HCT116 (cell line): ENCODE results near the gene GABRB3. TPM values are rescaled to one million over a fixed set of nuclear protein-coding genes. Genes with fewer than 3 reads are reported as not detected.

ENCODE experiments used
- ATAC-seq: fragments of 200-7000 bp; cut with Tn5 transposase; 2 replicates; pipeline ENCODE4 v1.9.1; 2020; ENCODE audit warnings: mild to moderate bottlenecking, moderate library complexity
- BruUV-seq: library from RNA; stranded (reverse); fragments of 400-500 nt; replicated peaks from 2 replicates; lab custom pipeline; 2021; lab: Mats Ljungman, UMichigan
- CTCF ChIA-PET: fragments of 300-600 bp; sonication (Branson Sonifier 250); formaldehyde crosslinking; loops from one replicate; lab custom pipeline; 2021; ENCODE audit warnings: antibody characterized with exemption; lab: Charles Lee
- POLR2A ChIA-PET: fragments of 300-600, 350-600 bp; sonication (Branson Sonifier 250); formaldehyde crosslinking; loops from one replicate; lab custom pipeline; 2021; ENCODE audit warnings: antibody characterized with exemption; lab: Charles Lee
- RAD21 ChIA-PET, 2 experiments: fragments of 300-600 bp; sonication (Branson Sonifier 250); formaldehyde crosslinking; loops; one replicate each; lab custom pipeline; 2023; ENCODE audit warnings: low total read pairs in 2 of 2; ENCODE audit not compliant: uncharacterized antibody in 2 of 2, unreplicated experiment in 2 of 2, low non-redundant PET in 1 of 2; lab: Charles Lee
- DNase-seq: peaks from one replicate; pipeline ENCODE4 v3.0.0-alpha.2; 2010; ENCODE audit warnings: low read depth, low spot score
- H2AFZ ChIP-seq: fragments of 200-600 bp; shearing (Covaris generic), sonication (generic); 2 replicates; pipeline ENCODE4 v1.6.1; 2017; ENCODE audit warnings: low read depth, mixed run types, mixed read lengths, antibody characterized with exemption, low read length; ENCODE audit not compliant: poor library complexity, severe bottlenecking
- H3K27ac ChIP-seq: 2 replicates; pipeline ENCODE4 v1.5.1; 2012; ENCODE audit warnings: low read depth, low read length
- H3K27me3 ChIP-seq: fragments of 200-600 bp; sonication (generic); 2 replicates; pipeline ENCODE4 v1.6.1; 2016; ENCODE audit warnings: mixed run types, low read length, mixed read lengths; ENCODE audit not compliant: insufficient read depth
- H3K36me3 ChIP-seq, 2 experiments: fragments of 200-500 bp in 1 of 2; fragments of 200-600 bp in 1 of 2; sonication (Bioruptor generic) in 1 of 2; sonication (generic) in 1 of 2; 2 replicates each; pipeline versions ENCODE4 v1.5.1 to v1.6.1; 2014 to 2016; ENCODE audit warnings: low read length in 2 of 2, inconsistent platforms in 1 of 2, mixed read lengths in 1 of 2, mixed run types in 1 of 2; ENCODE audit not compliant: insufficient read depth in 2 of 2, control insufficient read depth in 1 of 2
- H3K4me1 ChIP-seq, 2 experiments: fragments of 200-600 bp in 1 of 2; sonication (generic) in 1 of 2; 2 replicates each; pipeline versions ENCODE4 v1.5.1 to v1.6.1; 2012 to 2017; ENCODE audit warnings: low read length in 2 of 2, inconsistent platforms in 1 of 2, mild to moderate bottlenecking in 1 of 2, mixed read lengths in 1 of 2, mixed run types in 1 of 2, moderate library complexity in 1 of 2; ENCODE audit not compliant: insufficient read depth in 2 of 2, control insufficient read depth in 1 of 2
- H3K4me2 ChIP-seq: fragments of 200-600 bp; sonication (generic); 2 replicates; pipeline ENCODE4 v1.6.1; 2017; ENCODE audit warnings: mixed run types, low read length, mixed read lengths
- H3K4me3 ChIP-seq, 2 experiments: fragments of 200-600 bp in 1 of 2; sonication (generic) in 1 of 2; replicated peaks in 1 of 2; 2 replicates each; pipeline ENCODE4 v1.5.1; 2011 to 2016; ENCODE audit warnings: low read length in 2 of 2, control low read depth in 1 of 2, low read depth in 1 of 2, mild to moderate bottlenecking in 1 of 2, mixed read lengths in 1 of 2, mixed run types in 1 of 2
- H3K79me2 ChIP-seq: fragments of 200-600 bp; sonication (generic); 2 replicates; pipeline ENCODE4 v1.6.1; 2017; ENCODE audit warnings: mild to moderate bottlenecking, mixed run types, low read length, moderate library complexity, mixed read lengths; ENCODE audit not compliant: insufficient read depth
- H3K9ac ChIP-seq: fragments of 200-600 bp; sonication (generic); 2 replicates; pipeline ENCODE4 v1.6.1; 2016; ENCODE audit warnings: low read length, mixed read lengths
- H3K9me2 ChIP-seq: fragments of 200-600 bp; sonication (generic), shearing (Covaris generic); 2 replicates; pipeline ENCODE4 v1.6.1; 2017; ENCODE audit warnings: mixed run types, mild to moderate bottlenecking, moderate library complexity; ENCODE audit not compliant: insufficient read depth
- H3K9me3 ChIP-seq, 2 experiments: fragments of 200-500 bp in 1 of 2; fragments of 200-600 bp in 1 of 2; sonication (Bioruptor generic) in 1 of 2; sonication (generic) in 1 of 2; 2 replicates each; pipeline ENCODE4 v1.6.1; 2014 to 2017; ENCODE audit warnings: low read length in 2 of 2, mixed read lengths in 2 of 2, inconsistent platforms in 1 of 2, low read depth in 1 of 2, mild to moderate bottlenecking in 1 of 2, mixed run types in 1 of 2, moderate library complexity in 1 of 2; ENCODE audit not compliant: control insufficient read depth in 1 of 2, insufficient read depth in 1 of 2
- H4K20me1 ChIP-seq: fragments of 200-600 bp; sonication (generic), shearing (Covaris generic); 2 replicates; pipeline ENCODE4 v1.6.1; 2017; ENCODE audit warnings: mixed run types, mild to moderate bottlenecking, moderate library complexity; ENCODE audit not compliant: insufficient read depth
- ATF3 ChIP-seq: IDR thresholded peaks from 2 replicates; pipeline ENCODE4 v1.6.1; 2012
- CBX3 ChIP-seq: IDR thresholded peaks from 2 replicates; pipeline ENCODE4 v1.6.1; 2012; ENCODE audit warnings: low read depth
- CTCF ChIP-seq, 3 experiments: fragments of 200-600 bp in 1 of 3; sonication (generic) in 1 of 3; IDR thresholded peaks in 2 of 3; conservative IDR thresholded peaks in 1 of 3; 2 replicates each; pipeline ENCODE4 v1.5.1; 2012 to 2017; ENCODE audit warnings: low read depth in 2 of 3, low read length in 2 of 3, antibody characterized with exemption in 1 of 3, borderline replicate concordance in 1 of 3, control low read depth in 1 of 3, mild to moderate bottlenecking in 1 of 3, mixed read lengths in 1 of 3, mixed run types in 1 of 3, moderate library complexity in 1 of 3; ENCODE audit not compliant: insufficient read depth in 1 of 3
- EGR1 ChIP-seq: IDR thresholded peaks from 2 replicates; pipeline ENCODE4 v1.6.1; 2012; ENCODE audit warnings: low read depth
- ELF1 ChIP-seq: IDR thresholded peaks from 2 replicates; pipeline ENCODE4 v1.6.1; 2012; ENCODE audit warnings: low read depth, borderline replicate concordance
- EZH2 ChIP-seq: fragments of 200-600 bp; sonication (generic); IDR thresholded peaks from 2 replicates; pipeline ENCODE4 v1.6.1; 2017; ENCODE audit warnings: antibody characterized with exemption, mixed run types
- EZH2phosphoT487 ChIP-seq: fragments of 200-600 bp; IDR thresholded peaks from 2 replicates; pipeline ENCODE4 v1.6.1; 2018; ENCODE audit warnings: antibody characterized with exemption, borderline replicate concordance
- FOSL1 ChIP-seq: IDR thresholded peaks from 2 replicates; pipeline ENCODE4 v1.6.1; 2012; ENCODE audit warnings: low read depth
- JUND ChIP-seq: IDR thresholded peaks from 2 replicates; pipeline ENCODE4 v1.6.1; 2012
- POLR2A ChIP-seq: IDR thresholded peaks from 2 replicates; pipeline ENCODE4 v1.7.0; 2011; ENCODE audit warnings: borderline replicate concordance; ENCODE audit not compliant: insufficient read depth, insufficient read length; ENCODE audit errors: extremely low read depth
- POLR2AphosphoS5 ChIP-seq: IDR thresholded peaks from 2 replicates; pipeline ENCODE4 v1.6.1; 2011; ENCODE audit warnings: mild to moderate bottlenecking, low read depth, low read length, moderate library complexity
- RAD21 ChIP-seq: IDR thresholded peaks from 2 replicates; pipeline ENCODE4 v1.6.1; 2012; ENCODE audit warnings: low read depth, mild to moderate bottlenecking
- SRF ChIP-seq: IDR thresholded peaks from 2 replicates; pipeline ENCODE4 v1.6.1; 2012; ENCODE audit warnings: low read depth
- TCF7L2 ChIP-seq: IDR thresholded peaks from 2 replicates; pipeline ENCODE4 v1.7.0; 2011; ENCODE audit warnings: borderline replicate concordance, inconsistent platforms; ENCODE audit not compliant: insufficient read depth, insufficient read length; ENCODE audit errors: extremely low read depth
- YY1 ChIP-seq: IDR thresholded peaks from 2 replicates; pipeline ENCODE4 v1.6.1; 2011; ENCODE audit warnings: low read length, low read depth, moderate library complexity, mild to moderate bottlenecking; ENCODE audit not compliant: insufficient replicate concordance; ENCODE audit errors: extremely low read depth
- ZNF274 ChIP-seq: fragments of 200-500 bp; sonication (Bioruptor generic); IDR thresholded peaks from 2 replicates; pipeline ENCODE4 v1.6.1; 2014; ENCODE audit warnings: mild to moderate bottlenecking, low read depth, low read length, inconsistent platforms
- intact Hi-C: fragments of 100-400 bp; cut with micrococcal nuclease; formaldehyde crosslinking; loops from 2 replicates; pipeline ENCODE4 v1.10.0; 2022
- total RNA-seq: library from RNA; stranded (reverse); gene quantifications from one replicate; pipeline ENCODE4 v1.2.1, GENCODE V29; 2021; ENCODE audit not compliant: unreplicated experiment

Gene GABRB3
- total RNA-seq, 1 experiment from 2014 or later, result 0.52 TPM

GRCh38 chr15:26662283-26662682 lies 110.6 kb downstream of the GABRB3 start:
- POLR2A ChIA-PET, result no interaction called here

More at GRCh38 chr15:26662283-26662682, 110.6 kb downstream of the GABRB3 start:
- Histone ChIP-seq H2AFZ (no peak overlapping the region), H3K4me3 (no peak overlapping the region), H3K4me2 (no peak overlapping the region), H4K20me1 (no peaks in the 10 kb centered on the region), H3K9ac (no peak overlapping the region), H3K27me3 (no peaks in the 10 kb centered on the region), H3K4me1 (no peaks in the 10 kb centered on the region), H3K79me2 (no peaks in the 10 kb centered on the region), H3K27ac (no peak overlapping the region), H3K9me2 (no peaks in the 10 kb centered on the region), H3K36me3 (no peaks in the 10 kb centered on the region), H3K9me3 (peaks cover 5 to 48% of the 10 kb centered on the region in 2 experiments; a peak in 2 of 4 replicates)
- DNase-seq (no peak), ATAC-seq (no peak)
- intact Hi-C loops, result no loop called here
- ChIA-PET CTCF (no interaction called here), RAD21 (no interaction called here)
- no TSS peak for BruUV-seq
- no peak for TF ChIP-seq EZH2
- TF ChIP-seq POLR2AphosphoS5, result no peak
- no peak for TF ChIP-seq POLR2A
- no peak for TF ChIP-seq EZH2phosphoT487
- TF ChIP-seq ATF3, result no peak
- TF ChIP-seq RAD21, result no peak
- TF ChIP-seq EGR1, result no peak
- TF ChIP-seq YY1, result no peak
- no peak for TF ChIP-seq FOSL1
- no peak for TF ChIP-seq CTCF (IDR thresholded peaks at IDR 0.05 in 2 of 3, conservative IDR thresholded peaks at IDR 0.05 in 1 of 3; ENCODE audit: borderline replicate concordance in 1 of 3, insufficient read depth in 1 of 3, low read depth in 2 of 3, low read length in 2 of 3)
- TF ChIP-seq ZNF274, result no peak
- no peak for TF ChIP-seq SRF
- no peak for TF ChIP-seq ELF1
- no peak for TF ChIP-seq JUND
- no peak for TF ChIP-seq TCF7L2
- TF ChIP-seq CBX3, result no peak
